ENCODE results near the gene FKBP5.
"Not testable (repeated sequence)": the region's sequence is repeated elsewhere in the genome, so short reads cannot be mapped to it uniquely, and the experiment has no call there.

FKBP5 gene

DNA sequence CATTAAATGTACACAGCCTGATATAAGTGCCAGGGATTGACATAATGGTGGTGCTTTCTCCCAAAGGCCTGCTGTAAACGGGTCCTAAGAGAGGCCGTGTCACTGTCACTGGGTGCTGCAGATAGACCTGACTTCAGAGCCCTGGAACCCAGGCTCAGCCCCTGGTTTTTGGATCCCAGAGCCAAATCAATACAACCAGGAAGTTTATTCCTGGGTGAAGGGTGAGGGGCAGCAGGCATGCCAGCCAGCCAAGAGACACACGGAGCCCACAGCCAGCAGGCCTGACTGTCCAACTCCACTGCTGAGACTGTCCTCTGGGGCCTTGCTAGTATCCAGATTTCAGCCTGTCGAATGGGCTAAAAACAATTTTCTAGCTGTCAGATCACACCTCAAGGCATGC, 35.3 kb upstream of the FKBP5 start:
- DNase-seq (ENCODE audit: low read depth in 1 of 2, low spot score in 1 of 2), result no peak

DNA sequence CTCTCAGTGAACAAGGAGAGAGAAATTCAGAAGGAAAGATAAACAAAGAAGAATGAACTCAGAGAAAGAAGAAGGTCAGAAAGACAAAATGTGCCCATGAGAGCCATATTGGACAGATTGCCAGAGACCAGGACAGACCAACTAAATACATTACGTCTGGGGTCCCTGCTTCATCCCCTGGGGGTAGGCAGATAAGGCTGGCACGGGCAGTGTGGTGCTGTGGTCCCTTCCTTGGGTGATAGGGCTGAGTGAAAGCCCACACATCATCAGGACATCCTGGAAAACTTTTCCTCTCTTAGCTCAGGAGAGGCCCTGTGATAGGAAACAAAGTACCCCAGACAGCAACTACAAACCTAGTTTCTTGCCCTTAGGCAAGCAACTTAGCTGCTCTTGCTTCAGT, 34.9 kb upstream of the FKBP5 start:
- no peak for DNase-seq (ENCODE audit: low read depth in 1 of 2, low spot score in 1 of 2)

DNA sequence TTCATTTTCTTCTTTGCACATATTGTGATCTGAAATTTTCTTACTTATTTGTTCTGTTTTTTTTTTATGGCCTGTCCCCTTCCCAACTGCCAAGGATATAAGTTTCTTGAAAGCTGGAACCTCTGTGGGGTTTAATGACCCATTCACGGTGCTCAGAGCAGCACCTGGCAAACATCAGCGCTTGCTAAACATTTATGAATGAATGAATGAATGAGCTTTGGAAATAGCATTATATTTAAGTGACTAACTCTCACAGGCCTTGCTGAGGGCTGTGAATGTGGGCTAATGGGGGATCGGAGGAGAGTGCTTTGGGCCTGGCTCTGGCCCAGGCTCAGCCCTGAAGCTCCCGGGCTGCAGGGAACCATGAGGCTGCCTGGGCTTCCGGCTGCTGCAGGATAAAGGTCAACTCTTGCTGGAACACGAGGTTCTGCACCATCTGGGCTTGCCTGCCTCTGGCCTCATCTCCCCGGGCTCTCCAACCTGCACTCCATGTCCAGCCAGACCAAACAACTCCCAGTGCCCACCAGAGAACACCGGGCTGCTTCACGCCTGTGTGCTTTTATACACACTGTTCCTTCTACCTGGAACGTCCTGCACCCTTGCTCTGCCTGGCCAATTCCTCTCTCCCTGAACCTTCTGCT, 33.5 kb upstream of the FKBP5 start:
- DNase-seq (ENCODE audit: low read depth in 1 of 2, low spot score in 1 of 2), result no peak

DNA sequence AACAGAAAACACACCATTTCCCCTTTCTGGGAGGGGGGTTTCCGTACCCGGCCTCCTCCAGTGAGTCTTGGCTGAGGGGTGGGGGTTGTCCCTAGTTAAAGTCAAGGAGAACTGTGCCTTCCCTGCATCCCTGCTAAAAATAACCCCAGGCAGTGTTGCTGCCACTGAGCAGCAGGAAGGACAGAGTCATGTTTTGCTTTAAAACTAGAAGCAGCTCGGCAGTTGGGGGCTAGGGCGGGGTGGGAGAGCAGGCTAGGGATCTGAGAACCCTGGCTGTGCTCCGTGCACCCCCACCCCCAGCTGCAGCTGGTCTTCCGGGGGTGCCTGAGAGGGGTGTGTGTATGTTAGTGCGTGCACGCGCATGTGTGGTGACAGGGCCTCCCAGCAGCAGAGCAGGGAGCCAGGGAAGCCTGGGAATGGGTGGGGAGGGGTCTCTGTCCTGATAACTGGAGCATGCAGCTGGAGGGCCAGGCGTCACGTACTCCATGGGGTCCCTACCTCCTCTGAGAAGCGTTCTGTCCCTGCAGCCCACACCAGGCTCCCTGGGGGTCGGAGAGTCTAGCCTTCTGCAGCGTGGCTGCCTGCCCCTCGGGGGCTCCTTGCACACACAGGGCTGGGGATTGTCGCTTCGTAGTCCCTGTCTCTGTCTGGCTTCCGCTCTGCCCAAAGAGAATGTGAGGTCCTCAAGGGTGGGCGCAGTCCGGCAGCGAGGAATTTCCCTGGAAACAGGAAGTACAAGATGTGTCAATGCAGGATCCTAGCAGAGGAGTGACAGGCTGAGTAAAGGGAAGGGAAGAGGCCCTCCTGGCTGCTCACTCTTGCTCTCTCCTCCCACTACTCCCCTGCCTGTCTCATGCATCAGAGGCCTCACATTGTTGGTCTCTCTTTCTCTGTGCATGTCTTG, 31.4 kb upstream of the FKBP5 start:
- DNase-seq (ENCODE audit: low read depth in 1 of 2, low spot score in 1 of 2), result no peak

DNA sequence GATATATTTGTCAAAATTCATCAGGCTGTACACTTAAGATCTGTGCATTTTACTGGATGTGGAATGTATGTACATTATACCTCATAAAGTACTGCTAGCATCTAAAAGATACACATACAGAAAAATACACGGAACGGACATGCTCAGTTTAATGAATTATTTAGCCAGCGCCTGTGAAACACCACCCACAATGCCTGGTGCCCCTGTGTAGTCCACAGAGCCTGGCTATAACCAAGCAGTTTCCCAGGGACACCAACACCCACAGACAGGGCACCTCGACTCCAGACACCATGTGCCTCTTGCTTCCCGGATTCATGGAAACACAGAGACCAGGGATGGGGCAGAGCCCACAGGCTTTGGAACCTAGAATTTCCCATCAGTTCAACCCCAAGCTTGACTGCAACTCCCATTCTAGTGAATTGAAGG, 30.7 kb upstream of the FKBP5 start:
- DNase-seq (ENCODE audit: low read depth in 1 of 2, low spot score in 1 of 2), result no peak

DNA sequence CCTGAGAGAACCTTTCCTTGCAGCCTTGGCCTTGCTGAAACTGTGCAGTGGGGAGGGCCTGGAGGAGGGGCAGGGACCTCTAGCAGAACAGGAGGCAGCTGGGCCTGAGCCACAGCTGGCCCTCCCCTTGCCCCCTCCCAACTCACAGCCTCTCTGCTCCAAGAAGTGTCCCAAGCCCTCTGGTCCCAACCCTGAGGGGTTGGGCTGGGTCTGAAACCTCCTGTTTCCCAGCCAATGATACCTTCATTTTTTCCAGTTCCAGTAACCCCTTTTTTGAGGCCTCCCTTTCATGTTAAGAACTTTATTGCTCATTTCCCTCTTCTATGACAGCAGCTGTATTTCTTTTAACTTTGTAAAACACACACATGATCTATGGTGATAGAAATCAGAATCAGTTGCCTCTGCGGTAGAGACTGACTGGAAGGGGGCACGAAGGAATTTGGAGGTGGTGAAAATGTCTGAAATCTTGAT, 30.2 kb upstream of the FKBP5 start:
- no peak for DNase-seq (ENCODE audit: low read depth in 1 of 2, low spot score in 1 of 2)

DNA sequence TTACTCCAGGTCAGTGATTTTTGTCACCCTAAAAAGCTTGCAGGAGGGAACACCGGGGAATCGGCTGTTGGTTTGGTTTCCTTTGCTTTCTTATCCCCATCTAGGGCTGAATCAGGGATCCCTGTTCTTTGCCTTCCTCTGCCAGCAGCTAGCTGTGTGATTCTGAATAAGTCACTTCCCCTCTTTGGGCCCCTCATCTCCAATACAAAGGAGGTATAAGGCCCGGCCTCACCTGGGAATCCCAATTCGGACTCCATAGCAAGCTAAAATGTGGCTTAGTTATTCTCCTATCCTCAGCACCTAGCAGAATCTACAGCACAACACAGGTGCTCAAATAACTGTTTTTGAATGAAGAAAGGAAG, 29.6 kb upstream of the FKBP5 start:
- no peak for DNase-seq (ENCODE audit: low read depth in 1 of 2, low spot score in 1 of 2)

DNA sequence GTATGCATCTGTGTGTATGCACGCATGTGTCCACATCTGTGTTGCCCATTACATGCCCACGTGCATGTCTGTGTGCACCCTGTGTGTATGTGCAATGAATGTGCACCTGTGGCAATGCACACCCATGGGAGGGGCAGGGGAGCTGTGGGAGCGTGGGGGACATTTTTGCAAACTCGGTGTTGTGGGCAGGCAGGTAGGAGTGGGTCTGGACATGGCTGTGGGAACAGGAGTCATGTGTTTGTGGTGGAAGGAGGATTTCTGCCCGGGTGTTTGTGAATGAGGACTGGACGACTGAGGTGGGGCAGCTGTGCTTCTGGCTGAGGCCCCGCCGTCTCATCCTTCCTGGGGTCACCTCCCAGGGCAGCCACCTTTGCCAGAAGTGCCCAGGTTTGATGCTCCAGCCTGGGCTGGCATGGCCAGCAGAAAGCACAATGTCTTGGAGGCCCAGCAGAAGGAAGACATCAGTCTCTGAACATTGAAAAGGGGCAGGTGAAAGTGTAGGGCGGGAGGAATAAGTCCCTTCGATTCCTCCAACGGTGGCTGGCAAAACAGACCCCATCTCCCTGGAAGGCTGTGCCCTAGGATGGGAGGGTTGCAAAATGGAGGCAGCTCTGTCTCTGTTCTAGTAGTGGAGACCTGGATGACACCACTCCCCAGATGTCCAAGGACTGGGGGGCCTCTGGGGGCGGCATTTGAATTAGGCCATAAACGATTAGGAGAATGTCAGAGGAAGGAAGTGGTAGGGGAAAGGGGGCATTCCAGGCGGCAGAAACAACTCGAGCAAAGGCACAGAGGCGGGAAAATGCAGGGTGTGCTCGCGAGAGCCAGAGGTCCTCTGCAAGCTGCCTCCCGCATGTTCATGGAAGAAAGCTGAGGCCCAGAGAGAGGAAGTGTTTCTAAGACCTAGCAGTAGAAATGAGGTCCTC, 29.0 kb upstream of the FKBP5 start:
- DNase-seq (ENCODE audit: low read depth in 1 of 2, low spot score in 1 of 2), result no peak

DNA sequence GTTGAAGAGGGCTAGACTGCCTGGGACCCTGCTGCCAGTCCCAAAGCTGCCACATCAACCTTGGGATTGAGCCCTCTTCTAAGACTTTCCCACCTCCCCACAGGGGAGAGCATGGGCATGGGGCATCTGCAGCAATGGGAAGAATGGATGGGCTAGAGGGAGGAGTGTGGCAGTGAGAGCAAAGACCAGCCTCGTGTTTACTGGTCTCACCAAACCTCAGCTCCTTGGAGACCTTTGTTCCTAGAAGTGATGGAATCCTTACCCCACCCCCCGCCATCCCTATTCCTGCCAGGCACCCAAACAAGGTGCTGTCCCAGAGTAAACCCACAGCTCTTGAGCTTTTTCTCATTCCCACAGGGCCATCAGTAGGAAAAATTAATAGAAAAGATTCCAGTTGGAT, 28.1 kb upstream of the FKBP5 start:
- no peak for DNase-seq (ENCODE audit: low read depth in 1 of 2, low spot score in 1 of 2)

DNA sequence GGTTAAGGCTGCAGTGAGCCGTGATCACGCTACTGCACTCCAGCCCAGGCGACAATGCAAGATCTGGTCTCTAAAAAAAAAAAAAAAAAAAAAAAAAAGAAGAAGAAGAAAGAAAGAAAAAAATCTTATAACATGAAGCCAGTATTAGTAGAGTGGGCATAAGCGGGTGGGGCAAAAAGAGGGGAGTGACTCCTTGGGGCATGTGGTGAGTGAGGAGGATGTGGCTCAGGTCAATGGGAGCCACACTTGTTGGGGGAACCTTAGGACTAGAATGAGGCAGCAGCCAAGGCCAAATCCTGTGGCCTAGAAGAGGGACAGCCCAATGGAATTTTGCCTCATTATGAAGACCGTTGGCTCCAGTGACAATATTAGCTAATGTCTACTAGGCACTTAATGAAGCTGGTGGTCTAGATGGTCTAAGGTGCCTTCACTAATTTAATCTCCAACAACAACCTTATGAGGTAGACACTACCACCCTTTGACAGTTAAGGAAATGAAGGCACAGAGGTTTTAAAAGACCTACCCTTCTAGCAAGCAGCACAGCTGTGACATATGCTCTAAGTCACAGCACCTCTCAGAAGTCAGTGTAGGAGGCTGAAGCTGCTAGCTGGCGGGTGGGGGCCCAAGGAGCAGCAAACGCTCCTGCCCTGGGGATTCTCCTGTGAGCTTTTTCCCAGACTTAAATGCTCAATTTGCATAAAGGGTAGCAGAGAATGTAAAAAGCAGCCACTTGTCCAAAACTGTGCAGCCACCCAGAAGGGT, 24.5 kb upstream of the FKBP5 start:
- no peak for DNase-seq (ENCODE audit: low read depth in 1 of 2, low spot score in 1 of 2)

DNA sequence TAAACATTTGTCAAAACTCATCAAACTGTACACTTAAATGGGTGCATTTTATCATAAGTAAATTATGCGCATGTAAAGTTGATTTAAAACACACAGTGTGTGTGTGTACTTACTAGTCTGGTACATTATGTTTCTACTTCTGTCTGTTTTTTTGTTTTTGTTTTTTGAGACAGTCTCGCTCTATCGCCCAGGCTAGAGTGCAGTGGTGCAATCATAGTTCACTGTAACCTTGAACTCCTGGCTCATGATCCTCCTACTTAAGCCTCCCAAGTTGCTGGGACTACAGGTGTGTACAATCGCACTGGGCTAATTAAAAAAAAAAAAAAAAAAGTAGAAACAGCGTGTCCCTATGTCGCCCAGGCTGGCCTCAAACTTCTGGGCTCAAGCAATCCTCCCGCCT, 23.0 kb upstream of the FKBP5 start:
- no peak for DNase-seq (ENCODE audit: low read depth in 1 of 2, low spot score in 1 of 2)

DNA sequence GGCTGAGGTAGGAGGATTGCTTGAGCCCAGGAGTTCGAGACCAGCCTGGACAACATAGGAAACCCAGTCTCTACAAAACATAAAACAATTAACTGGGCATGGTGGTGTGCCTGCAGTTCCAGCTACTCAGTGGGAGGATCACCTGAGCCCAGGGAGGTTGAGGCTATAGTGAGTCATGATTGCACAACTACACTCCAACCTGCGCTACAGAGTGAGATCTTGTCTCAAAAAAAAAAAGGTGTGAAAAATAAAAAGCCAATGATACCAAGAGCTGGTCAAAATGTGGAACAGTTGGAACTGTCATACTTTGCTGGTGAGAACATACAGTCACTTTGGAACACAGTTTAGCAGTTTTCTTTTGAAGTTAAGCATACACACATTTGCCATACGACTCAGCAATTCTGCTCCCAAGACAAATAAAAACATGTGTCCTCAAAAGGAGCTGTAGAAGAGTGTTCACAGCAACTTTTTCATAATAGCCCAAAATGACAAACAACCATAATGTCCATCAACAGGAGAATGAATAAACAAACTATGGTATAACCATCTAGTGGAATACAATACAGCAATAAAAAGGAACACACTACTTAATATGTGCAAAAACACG, 21.6 kb upstream of the FKBP5 start:
- no peak for DNase-seq (ENCODE audit: low read depth in 1 of 2, low spot score in 1 of 2)

DNA sequence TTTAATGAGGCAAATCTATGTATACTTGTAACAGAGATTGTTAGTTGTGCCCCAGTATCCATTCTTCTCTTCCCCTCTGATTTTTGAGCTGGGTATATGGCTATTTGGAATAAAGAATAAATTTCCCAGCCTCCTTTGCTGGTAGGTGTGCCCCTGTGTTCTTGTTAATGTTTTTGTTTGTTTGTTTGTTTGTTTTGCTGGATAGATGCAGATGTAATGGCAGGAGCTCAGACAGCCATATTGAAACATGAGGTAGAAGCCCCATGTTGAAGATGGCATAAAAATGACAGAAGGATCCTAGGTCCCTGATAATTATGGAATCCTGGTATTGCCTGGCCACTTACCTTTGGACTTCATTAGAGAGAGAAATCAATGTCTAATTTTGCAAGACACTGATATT, 19.9 kb upstream of the FKBP5 start:
- DNase-seq (ENCODE audit: low read depth in 1 of 2, low spot score in 1 of 2), result no peak

DNA sequence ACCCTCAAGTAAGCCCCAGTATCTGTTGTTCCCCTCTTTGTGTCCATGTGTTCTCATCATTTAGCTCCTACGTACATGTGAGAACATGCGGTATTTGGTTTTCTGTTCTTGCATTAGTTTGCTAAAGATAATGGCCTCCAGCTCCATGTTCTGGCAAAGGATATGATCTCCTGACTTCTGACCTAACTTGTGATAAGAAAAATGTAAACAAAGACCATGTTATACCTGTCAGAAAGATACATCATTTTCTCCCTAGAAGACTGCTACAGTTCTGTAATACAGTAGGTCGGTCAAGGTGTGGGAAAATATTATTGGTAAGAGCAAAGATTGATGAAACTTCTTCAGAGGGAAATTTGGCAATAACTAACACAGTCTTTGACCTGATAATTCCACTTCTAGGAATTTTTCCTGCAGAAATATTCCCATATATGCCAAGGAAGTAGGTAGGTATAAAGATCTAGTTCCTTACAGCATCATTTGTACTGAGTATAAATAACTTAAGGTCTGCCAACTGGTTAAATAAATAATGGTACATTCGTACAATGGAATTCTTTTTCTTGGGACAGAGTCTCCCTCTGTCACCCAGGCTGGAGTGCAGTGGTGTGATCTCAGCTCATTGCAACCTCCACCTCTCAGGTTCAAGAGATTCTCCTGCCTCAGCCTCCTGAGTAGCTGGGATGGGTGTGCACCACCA, 19.1 kb upstream of the FKBP5 start:
- DNase-seq (ENCODE audit: low read depth in 1 of 2, low spot score in 1 of 2), result no peak

DNA sequence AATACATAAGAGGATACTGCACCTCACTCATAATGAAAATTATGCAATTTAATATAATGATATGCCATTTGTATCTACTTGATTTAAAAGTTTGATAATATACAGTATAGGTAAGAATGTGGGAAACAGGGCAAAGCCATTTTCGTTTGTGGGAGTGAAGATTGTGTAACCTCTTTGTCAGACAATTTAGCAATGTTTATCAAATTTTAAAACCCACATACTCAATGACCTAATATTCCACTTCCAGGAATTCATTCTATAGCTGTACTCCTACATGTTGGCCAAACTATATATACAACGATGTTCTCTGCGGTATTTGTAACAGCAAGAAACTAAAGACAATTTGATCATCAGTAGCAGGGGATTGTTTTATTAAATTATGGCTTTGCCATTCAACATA, 17.8 kb upstream of the FKBP5 start:
- DNase-seq (ENCODE audit: low read depth in 1 of 2, low spot score in 1 of 2), result no peak

DNA sequence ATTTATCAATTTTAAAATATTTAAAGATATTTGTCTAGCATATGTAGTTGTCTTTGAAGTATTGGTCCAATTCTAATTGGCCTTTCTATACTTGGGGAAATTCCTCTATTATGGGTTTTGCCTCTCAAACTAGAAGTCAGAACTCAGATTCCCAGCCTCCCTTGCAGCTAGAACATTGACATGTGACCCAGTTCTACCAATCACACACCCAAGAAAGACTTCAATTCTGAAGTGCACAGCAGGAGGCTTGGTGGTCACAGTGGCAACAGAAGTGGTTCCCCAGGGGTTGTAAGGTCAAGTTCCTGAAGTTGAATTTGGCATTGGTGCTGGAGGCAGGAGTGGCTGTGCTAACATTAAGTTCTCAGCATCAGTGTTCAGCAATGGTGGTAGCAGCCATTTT, 14.8 kb upstream of the FKBP5 start:
- no peak for DNase-seq (ENCODE audit: low read depth in 1 of 2, low spot score in 1 of 2)

DNA sequence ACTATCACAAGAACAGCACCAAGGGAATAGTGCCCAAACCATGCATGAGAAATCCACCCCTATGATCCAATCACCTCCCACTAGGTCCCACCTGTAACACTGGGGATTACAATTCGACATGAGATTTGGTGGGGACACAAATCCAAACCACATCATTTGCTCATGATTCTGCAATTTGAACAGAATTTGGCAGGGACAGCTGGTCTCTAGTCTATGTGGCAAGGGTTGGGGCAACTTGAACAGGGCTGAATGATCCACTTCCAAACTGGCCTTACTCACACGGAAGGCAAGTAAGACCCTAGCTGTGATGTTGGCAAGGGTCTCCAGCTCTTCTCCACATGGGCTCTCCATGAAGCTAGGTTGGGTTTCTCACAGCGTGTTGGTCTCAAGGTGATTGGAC, 10.1 kb upstream of the FKBP5 start:
- no peak for DNase-seq (ENCODE audit: low read depth in 1 of 2, low spot score in 1 of 2)

DNA sequence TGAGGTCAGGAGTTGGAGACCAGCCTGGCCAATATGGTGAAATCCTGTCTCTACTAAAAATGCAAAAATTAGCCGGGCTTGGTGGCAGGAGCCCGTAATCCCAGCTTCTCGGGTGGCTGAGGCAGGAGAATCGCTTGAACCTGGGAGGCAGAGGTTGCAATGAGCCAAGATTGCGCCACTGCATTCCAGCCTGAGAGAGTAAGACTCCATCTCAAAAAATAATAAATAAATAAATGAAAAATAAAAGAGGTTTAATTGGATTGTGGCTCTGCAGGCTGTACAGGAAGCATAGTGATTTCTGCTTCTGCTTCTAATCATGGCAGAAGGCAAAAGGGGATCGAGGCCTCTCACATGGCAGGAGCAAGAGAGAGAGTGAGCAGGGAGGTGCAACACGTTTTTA, 9.7 kb upstream of the FKBP5 start:
- not testable (repeated sequence) for DNase-seq (ENCODE audit: low read depth in 1 of 2, low spot score in 1 of 2)

DNA sequence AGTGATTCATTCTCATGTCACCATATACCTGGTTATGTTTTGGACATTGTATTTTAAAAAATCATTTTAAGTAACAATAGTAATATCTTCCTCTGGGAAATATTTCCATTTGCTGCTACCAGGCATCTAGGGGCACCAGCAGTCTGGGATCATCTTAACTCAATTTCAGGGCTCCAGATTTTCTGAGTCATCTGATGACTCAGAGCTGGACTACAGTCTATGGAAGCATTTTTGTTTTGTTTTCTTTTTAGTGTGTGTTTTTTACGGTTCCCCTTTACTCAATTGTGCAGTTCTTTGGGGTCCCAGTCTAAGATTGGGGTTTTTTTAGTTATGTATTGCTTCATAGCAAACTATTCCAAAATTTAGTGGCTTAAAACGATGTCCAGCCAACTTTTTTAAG, 5.7 kb upstream of the FKBP5 start:
- DNase-seq (ENCODE audit: low read depth in 1 of 2, low spot score in 1 of 2), result no peak
